Activated CD8-positive, alpha-beta T cell treated with anti-CD3 and anti-CD28 coated beads for 36 hours (primary cell): ENCODE measurements around the gene SVIP. TPM values are rescaled to one million over a fixed set of nuclear protein-coding genes. Genes with fewer than 3 reads are reported as not detected.
A peak's percentile ranks its signal among the peaks of the same experiment; 100 is the strongest.

Experiments
- ATAC-seq: fragments of 200-7000 bp; cut with Tn5 transposase; one replicate; pipeline ENCODE4 v1.10.0; 2021; ENCODE audit warnings: mild to moderate bottlenecking, moderate library complexity
- CTCF ChIA-PET: fragments of 350-600 bp; sonication (Branson Sonifier 250); formaldehyde crosslinking; loops from one replicate; lab custom pipeline; 2021; ENCODE audit warnings: antibody characterized with exemption; lab: Charles Lee
- POLR2A ChIA-PET: fragments of 350-600 bp; sonication (Branson Sonifier 250); formaldehyde crosslinking; loops from one replicate; lab custom pipeline; 2021; ENCODE audit warnings: antibody characterized with exemption; lab: Charles Lee
- DNase-seq: peaks from one replicate; pipeline ENCODE4 v3.0.0-alpha.2; 2020
- H3K27ac Mint-ChIP-seq: one replicate; pipeline ENCODE4 v1.8.0; 2021; ENCODE audit warnings: mild to moderate bottlenecking, mixed read lengths
- H3K27me3 Mint-ChIP-seq: one replicate; pipeline ENCODE4 v1.8.0; 2021; ENCODE audit warnings: mixed read lengths
- H3K36me3 Mint-ChIP-seq: one replicate; pipeline ENCODE4 v1.8.0; 2021; ENCODE audit warnings: low read depth, mixed read lengths
- H3K4me1 Mint-ChIP-seq: one replicate; pipeline ENCODE4 v1.8.0; 2021; ENCODE audit warnings: low read depth, mixed read lengths
- H3K4me3 Mint-ChIP-seq: one replicate; pipeline ENCODE4 v1.8.0; 2021; ENCODE audit warnings: mild to moderate bottlenecking, moderate library complexity, mixed read lengths
- H3K9me3 Mint-ChIP-seq: one replicate; pipeline ENCODE4 v1.8.0; 2021; ENCODE audit warnings: mixed read lengths
- intact Hi-C: fragments of 100-400 bp; cut with micrococcal nuclease; formaldehyde crosslinking; loops from one replicate; pipeline ENCODE4 v1.10.0; 2022
- total RNA-seq, 2 experiments: library from RNA; stranded (reverse); gene quantifications; one replicate each; pipeline ENCODE4 v1.2.3, GENCODE V29; 2021
- TF ChIP-seq, protein P1 (sequence below): fragments of 200-600 bp; IDR thresholded peaks from one replicate; pipeline ENCODE4 v1.8.0; 2022; ENCODE audit warnings: antibody characterized with exemption, mild to moderate bottlenecking

Gene SVIP
- total RNA-seq = 10 to 100 TPM; 62.9 to 65.9 TPM

DNA sequence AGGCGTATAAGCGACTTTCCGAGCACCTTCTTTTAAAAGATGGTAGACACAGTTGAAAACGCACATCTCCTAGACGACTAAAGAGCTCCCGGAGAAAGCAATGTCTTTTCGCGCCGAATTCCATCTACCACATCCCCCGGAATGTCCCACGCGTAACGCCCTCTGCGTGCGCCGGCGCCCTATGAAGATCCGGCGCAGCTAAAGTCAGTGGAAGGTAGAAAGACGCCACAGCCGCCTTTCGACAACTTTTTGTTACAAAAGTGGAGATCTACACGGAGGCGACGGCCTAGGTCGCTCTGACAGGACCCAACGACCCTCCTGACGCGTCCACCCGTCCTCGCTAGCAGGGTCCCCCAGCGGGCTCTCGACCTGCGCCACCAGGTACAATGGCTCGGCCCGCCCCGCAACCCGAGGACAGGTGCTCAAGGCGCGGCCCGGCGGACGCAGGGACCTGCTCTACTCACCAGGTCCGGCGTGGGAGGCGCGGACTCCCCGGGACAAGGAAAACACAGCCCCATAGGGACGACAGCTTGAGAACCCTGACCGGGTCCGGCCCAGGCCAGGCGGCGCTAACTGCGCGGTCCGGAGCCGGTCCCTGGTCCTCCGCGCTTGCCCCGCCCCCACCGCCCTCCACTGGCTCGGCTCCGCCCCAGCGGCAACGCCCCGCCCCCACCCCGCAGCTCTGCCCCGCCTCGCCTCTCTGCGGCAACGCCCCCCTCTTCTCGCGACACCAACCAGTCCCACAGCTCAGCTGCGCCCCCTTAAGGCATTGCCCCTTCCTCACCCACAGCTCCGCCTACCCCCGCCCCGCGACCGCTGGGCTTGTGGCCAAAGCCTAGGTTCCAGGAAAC is at the start of gene SVIP:
SVIP (minus strand) TSS at position 571 of the 851 bp plus-strand sequence; CDS start at position 518, 53 bp downstream.
- DNase-seq = peak; percentile 95
- TF ChIP-seq, protein P1, sequence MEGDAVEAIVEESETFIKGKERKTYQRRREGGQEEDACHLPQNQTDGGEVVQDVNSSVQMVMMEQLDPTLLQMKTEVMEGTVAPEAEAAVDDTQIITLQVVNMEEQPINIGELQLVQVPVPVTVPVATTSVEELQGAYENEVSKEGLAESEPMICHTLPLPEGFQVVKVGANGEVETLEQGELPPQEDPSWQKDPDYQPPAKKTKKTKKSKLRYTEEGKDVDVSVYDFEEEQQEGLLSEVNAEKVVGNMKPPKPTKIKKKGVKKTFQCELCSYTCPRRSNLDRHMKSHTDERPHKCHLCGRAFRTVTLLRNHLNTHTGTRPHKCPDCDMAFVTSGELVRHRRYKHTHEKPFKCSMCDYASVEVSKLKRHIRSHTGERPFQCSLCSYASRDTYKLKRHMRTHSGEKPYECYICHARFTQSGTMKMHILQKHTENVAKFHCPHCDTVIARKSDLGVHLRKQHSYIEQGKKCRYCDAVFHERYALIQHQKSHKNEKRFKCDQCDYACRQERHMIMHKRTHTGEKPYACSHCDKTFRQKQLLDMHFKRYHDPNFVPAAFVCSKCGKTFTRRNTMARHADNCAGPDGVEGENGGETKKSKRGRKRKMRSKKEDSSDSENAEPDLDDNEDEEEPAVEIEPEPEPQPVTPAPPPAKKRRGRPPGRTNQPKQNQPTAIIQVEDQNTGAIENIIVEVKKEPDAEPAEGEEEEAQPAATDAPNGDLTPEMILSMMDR = peak; percentile 29
- ChIA-PET CTCF (interaction anchor here (1.0 to 2.8 kb wide), 12 partner anchors 8 to 158 kb away, joined by 3 to 14 read pairs (median 4); no protein-coding TSS in a partner anchor), POLR2A (interaction anchor here (0.7 to 2.0 kb wide), 4 partner anchors 16 to 205 kb away, joined by 3 to 11 read pairs (median 3); partner anchors contain the start of gene FANCF)
- intact Hi-C loops = no loop called here
- Mint-ChIP-seq H3K27me3 (no peaks in the 10 kb centered on the region), H3K9me3 (no peaks in the 10 kb centered on the region), H3K27ac (peak within 1 kb of the TSS; percentile 92), H3K36me3 (peaks cover 13% of the 10 kb centered on the region), H3K4me3 (peak within 1 kb of the TSS; percentile 87), H3K4me1 (peaks cover 15% of the 10 kb centered on the region)
- ATAC-seq = peak; percentile 95

GRCh38 chr11:22878604-22879003 is 49.0 kb upstream of the SVIP start:
- TF ChIP-seq, protein P1 = no peak
- ChIA-PET POLR2A (no interaction called here), CTCF (no interaction called here)
- Mint-ChIP-seq H3K36me3 (no peaks in the 10 kb centered on the region), H3K9me3 (no peaks in the 10 kb centered on the region), H3K4me1 (no peaks in the 10 kb centered on the region), H3K27ac (no peak overlapping the region), H3K4me3 (no peak overlapping the region), H3K27me3 (no peaks in the 10 kb centered on the region)
- no peak for ATAC-seq
- intact Hi-C loops = no loop called here
- no peak for DNase-seq

DNA sequence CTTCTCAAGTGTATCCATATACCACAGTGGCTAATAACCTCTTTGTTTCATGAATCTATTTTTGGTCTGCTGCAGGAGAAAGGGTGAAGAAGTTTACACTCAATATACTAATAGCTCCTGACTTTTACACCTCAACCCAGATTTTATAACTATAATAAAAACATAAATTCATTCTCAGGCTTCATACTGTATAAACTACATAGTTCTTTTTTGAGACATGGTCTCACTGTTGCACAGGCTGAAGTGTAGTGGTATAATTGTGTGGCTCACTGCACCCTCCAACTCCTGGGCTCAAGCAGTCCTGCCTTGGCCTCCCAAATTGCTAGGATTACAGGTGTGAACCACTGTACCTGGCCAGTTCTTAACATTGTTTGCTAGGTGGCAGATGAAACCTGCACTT is 48.4 kb upstream of the SVIP start:
- H3K36me3 Mint-ChIP-seq = no peaks in the 10 kb centered on the region
- no peaks in the 10 kb centered on the region for H3K4me1 Mint-ChIP-seq
- no peaks in the 10 kb centered on the region for H3K9me3 Mint-ChIP-seq
- no peak overlapping the region for H3K4me3 Mint-ChIP-seq
- DNase-seq = no peak
- no peak overlapping the region for H3K27ac Mint-ChIP-seq
- POLR2A ChIA-PET = no interaction called here
- ATAC-seq = no peak
- no peaks in the 10 kb centered on the region for H3K27me3 Mint-ChIP-seq
- CTCF ChIA-PET = no interaction called here
- TF ChIP-seq, protein P1 = no peak
- intact Hi-C loops = no loop called here

- DNase-seq = peak; percentile 81
- no peak overlapping the region for H3K4me3 Mint-ChIP-seq
- no peak overlapping the region for H3K27ac Mint-ChIP-seq
- peak; percentile 86 for ATAC-seq
- H3K4me1 Mint-ChIP-seq = no peaks in the 10 kb centered on the region
- ChIA-PET POLR2A (no interaction called here), CTCF (interaction anchor here (0.6 to 2.4 kb wide), 20 partner anchors 8 to 706 kb away, joined by 3 to 13 read pairs (median 4); no protein-coding TSS in a partner anchor)
- TF ChIP-seq, protein P1 = peak; percentile 89
- H3K36me3 Mint-ChIP-seq = no peaks in the 10 kb centered on the region
- intact Hi-C loops = no loop called here
- H3K9me3 Mint-ChIP-seq = no peaks in the 10 kb centered on the region
- no peaks in the 10 kb centered on the region for H3K27me3 Mint-ChIP-seq
Observed at GRCh38 chr11:22875869-22876473, 46.4 kb upstream of the SVIP start.

GRCh38 chr11:22869325-22869724 is 39.7 kb upstream of the SVIP start:
- Mint-ChIP-seq H3K4me3 (no peak overlapping the region), H3K36me3 (no peaks in the 10 kb centered on the region), H3K9me3 (no peaks in the 10 kb centered on the region), H3K27me3 (no peaks in the 10 kb centered on the region), H3K4me1 (no peaks in the 10 kb centered on the region), H3K27ac (no peak overlapping the region)
- intact Hi-C loops = no loop called here
- DNase-seq = no peak
- ChIA-PET POLR2A (no interaction called here), CTCF (no interaction called here)
- no peak for ATAC-seq
- TF ChIP-seq, protein P1 = no peak
